HepG2 (cell line): ENCODE measurements around the gene KIAA2012. TPM values are rescaled to one million over a fixed set of nuclear protein-coding genes. Genes with fewer than 3 reads are reported as not detected.

ENCODE experiments used
- BRD4 ChIP-seq: sonication (generic); formaldehyde crosslinking; IDR thresholded peaks from 2 replicates; pipeline ENCODE4 v1.4.0; 2020; ENCODE audit warnings: missing genetic modification reagents
- CCAR2 ChIP-seq: fragments of 200-400 bp; formaldehyde crosslinking; optimal IDR thresholded peaks from 2 replicates; pipeline ENCODE3; 2018; ENCODE audit warnings: low read depth, mild to moderate bottlenecking, low read length, moderate library complexity
- DNMT1 ChIP-seq: sonication (generic); formaldehyde crosslinking; IDR thresholded peaks from 2 replicates; pipeline ENCODE4 v1.5.1; 2020; ENCODE audit warnings: mild to moderate bottlenecking, missing genetic modification reagents
- JUN ChIP-seq: sonication (generic); formaldehyde crosslinking; IDR thresholded peaks from 2 replicates; pipeline ENCODE4 v1.4.0; 2020; ENCODE audit warnings: mild to moderate bottlenecking, missing genetic modification reagents
- NFIB ChIP-seq: sonication (generic); formaldehyde crosslinking; IDR thresholded peaks from 2 replicates; pipeline ENCODE4 v1.9.0; 2021; ENCODE audit warnings: missing genetic modification reagents, mild to moderate bottlenecking, borderline replicate concordance
- NPAS2 ChIP-seq: sonication (generic); formaldehyde crosslinking; IDR thresholded peaks from 2 replicates; pipeline ENCODE4 v1.8.0; 2022; ENCODE audit warnings: mild to moderate bottlenecking, missing genetic modification reagents, borderline replicate concordance
- REXO4 ChIP-seq: sonication (generic); formaldehyde crosslinking; IDR thresholded peaks from 2 replicates; pipeline ENCODE4 v1.8.0; 2022; ENCODE audit warnings: missing genetic modification reagents, mild to moderate bottlenecking, borderline replicate concordance
- SOX5 ChIP-seq: IDR thresholded peaks from 2 replicates; pipeline ENCODE4 v1.6.1; 2016; ENCODE audit warnings: borderline replicate concordance
- SPEN ChIP-seq: sonication (generic); formaldehyde crosslinking; IDR thresholded peaks from 2 replicates; pipeline ENCODE4 v1.5.1; 2020; ENCODE audit warnings: low read depth, mild to moderate bottlenecking, missing genetic modification reagents
- TMF1 ChIP-seq: sonication (generic); formaldehyde crosslinking; IDR thresholded peaks from 2 replicates; pipeline ENCODE4 v1.8.1; 2022; ENCODE audit warnings: low read depth, missing genetic modification reagents
- ZC3H4 ChIP-seq: sonication (generic); formaldehyde crosslinking; IDR thresholded peaks from 2 replicates; pipeline ENCODE4 v1.4.0; 2020; ENCODE audit warnings: missing genetic modification reagents, borderline replicate concordance
- ZNF136 ChIP-seq: sonication (generic); formaldehyde crosslinking; IDR thresholded peaks from 2 replicates; pipeline ENCODE4 v1.8.1; 2022; ENCODE audit warnings: low read depth, mild to moderate bottlenecking, moderate library complexity, missing genetic modification reagents
- ZNF138 ChIP-seq: sonication (generic); formaldehyde crosslinking; IDR thresholded peaks from 2 replicates; pipeline ENCODE4 v1.5.0; 2020; ENCODE audit warnings: mild to moderate bottlenecking, low read depth, missing genetic modification reagents
- ZNF260 ChIP-seq: sonication (generic); formaldehyde crosslinking; IDR thresholded peaks from 2 replicates; pipeline ENCODE4 v1.4.0; 2020; ENCODE audit warnings: missing genetic modification reagents, low read depth, mild to moderate bottlenecking, borderline replicate concordance
- ZNF589 ChIP-seq: sonication (generic); formaldehyde crosslinking; conservative IDR thresholded peaks from 2 replicates; pipeline ENCODE4 v1.8.0; 2022; ENCODE audit warnings: mild to moderate bottlenecking, moderate library complexity, missing genetic modification reagents
- ZNF652 ChIP-seq: IDR thresholded peaks from 2 replicates; pipeline ENCODE4 v1.6.1; 2016; ENCODE audit warnings: low read depth, borderline replicate concordance
- ZNF773 ChIP-seq: sonication (generic); formaldehyde crosslinking; IDR thresholded peaks from 2 replicates; pipeline ENCODE4 v1.4.0; 2020; ENCODE audit warnings: missing genetic modification reagents, borderline replicate concordance
- ZSCAN31 ChIP-seq: sonication (generic); formaldehyde crosslinking; IDR thresholded peaks from 2 replicates; pipeline ENCODE4 v1.5.0; 2020; ENCODE audit warnings: low read depth, mild to moderate bottlenecking, missing genetic modification reagents
- polyA plus RNA-seq, 8 experiments: library from polyadenylated mRNA; depleted of rRNA in 3 of 8; stranded (reverse) in 7 of 8; unstranded in 1 of 8; fragments of >200 nt; fragmentation: Illumina TruSeq in 4 of 8; extraction: Trizol in 4 of 8; gene quantifications; 2 replicates each; pipeline versions ENCODE4 v1.2.1 to v1.2.3, GENCODE V29; 2011 to 2016; ENCODE audit warnings: low read depth in 4 of 8, missing spikeins in 1 of 8, mixed read lengths in 1 of 8; ENCODE audit not compliant: insufficient read depth in 1 of 8
- total RNA-seq, 5 experiments: library from RNA; depleted of rRNA; stranded (reverse); fragments of >200 nt; fragmentation: Illumina TruSeq; extraction: Trizol; gene quantifications; 2 replicates each; pipeline ENCODE4 v1.2.3, GENCODE V29; 2016; ENCODE audit warnings: low read depth in 1 of 5
- TF ChIP-seq, protein P1 (sequence below): sonication (generic); formaldehyde crosslinking; IDR thresholded peaks from 2 replicates; pipeline ENCODE4 v1.8.0; 2023; ENCODE audit warnings: mild to moderate bottlenecking, missing genetic modification reagents
- TF ChIP-seq, protein P2 (sequence below): IDR thresholded peaks from 2 replicates; pipeline ENCODE4 v1.6.1; 2016
- TF ChIP-seq, protein P3 (sequence below): sonication (generic); formaldehyde crosslinking; IDR thresholded peaks from 2 replicates; pipeline ENCODE4 v1.9.0; 2022; ENCODE audit warnings: missing genetic modification reagents, mild to moderate bottlenecking, borderline replicate concordance
- TF ChIP-seq, protein P4 (sequence below): sonication (generic); formaldehyde crosslinking; IDR thresholded peaks from 2 replicates; pipeline ENCODE4 v1.8.0; 2022; ENCODE audit warnings: low read depth, missing genetic modification reagents

The KIAA2012 gene
- total and polyA plus RNA-seq, 2 of the 13 experiments (the other 11 are each of a cell fraction or from before 2014, with no cell fraction given) = not detected

DNA sequence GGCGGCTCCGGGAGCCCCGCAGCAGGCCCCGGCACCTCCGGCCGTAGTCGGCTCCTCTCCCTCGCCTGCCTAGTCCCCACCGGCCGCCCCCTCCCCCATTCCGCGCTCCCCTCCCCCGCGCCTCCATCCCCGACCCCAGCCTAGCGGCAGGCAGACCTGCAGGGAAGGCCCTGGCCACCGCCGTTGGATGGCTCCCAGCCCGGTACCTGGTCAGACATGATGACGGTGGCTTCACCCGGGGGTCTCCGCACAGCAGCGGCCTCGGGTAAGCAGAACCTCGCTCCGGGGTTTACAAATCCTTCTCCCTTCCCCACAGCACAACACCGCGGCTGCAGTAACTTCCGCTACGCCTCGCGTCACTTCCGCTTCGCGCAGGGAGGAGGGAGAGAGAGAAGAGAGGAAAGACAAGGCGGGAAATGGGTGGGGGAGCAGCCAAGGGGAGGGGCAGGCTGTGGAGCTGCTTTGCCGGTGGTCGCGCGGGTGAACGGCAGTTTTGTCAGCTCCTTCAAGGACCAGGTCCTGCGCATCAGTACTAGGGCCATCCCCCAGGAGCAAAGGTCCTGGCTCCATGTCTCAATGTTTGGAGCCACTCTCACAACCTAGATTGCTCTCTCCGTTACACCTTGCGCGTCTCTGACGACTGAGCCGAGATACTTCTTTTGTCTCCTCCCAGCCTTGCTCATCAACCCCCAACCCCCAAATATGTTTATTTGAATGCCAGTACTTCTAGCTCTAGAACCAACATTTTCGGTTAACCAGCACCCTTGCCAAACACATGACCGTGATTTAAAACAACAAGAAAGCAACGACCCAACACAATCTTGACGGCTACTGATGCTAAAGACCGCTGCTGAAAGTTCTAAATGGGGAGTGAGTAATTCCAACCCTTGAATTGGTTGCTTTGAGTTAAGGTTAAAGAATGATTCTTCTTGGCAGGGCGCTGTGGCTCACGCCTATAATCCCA is 165.5 kb downstream of the KIAA2012 start, which contains the start of gene SUMO1 (continued):
- TF ChIP-seq CCAR2 (no peak), ZNF138 (CRISPR knock-in tag) (peak; percentile 96; the same call in 1 of the 2 replicates), REXO4 (CRISPR knock-in tag) (no peak), BRD4 (no peak; the same call in none of the 2 replicates), ZNF136 (peak; percentile 59; the same call in 1 of the 2 replicates), ZNF260 (CRISPR knock-in tag) (0 out of 2 replicates have a peak, but pooled peaks have one; percentile 46), NFIB (CRISPR knock-in tag) (no peak), TMF1 (CRISPR knock-in tag) (0 out of 2 replicates have a peak, but pooled peaks have one; percentile 22), ZNF773 (CRISPR knock-in tag) (peak; percentile 17; the same call in 1 of the 2 replicates), DNMT1 (CRISPR knock-in tag) (0 out of 2 replicates have a peak, but pooled peaks have one; percentile 75), ZNF652 (CRISPR knock-in tag) (no peak), SPEN (peak; percentile 89), ZSCAN31 (CRISPR knock-in tag) (peak; percentile 76; the same call in 1 of the 2 replicates), JUN (no peak), SOX5 (peak; percentile 54; the same call in 1 of the 2 replicates), ZNF589 (peak; percentile 96), NPAS2 (CRISPR knock-in tag) (no peak), ZC3H4 (0 out of 2 replicates have a peak, but pooled peaks have one; percentile 46)
- TF ChIP-seq, protein P1, sequence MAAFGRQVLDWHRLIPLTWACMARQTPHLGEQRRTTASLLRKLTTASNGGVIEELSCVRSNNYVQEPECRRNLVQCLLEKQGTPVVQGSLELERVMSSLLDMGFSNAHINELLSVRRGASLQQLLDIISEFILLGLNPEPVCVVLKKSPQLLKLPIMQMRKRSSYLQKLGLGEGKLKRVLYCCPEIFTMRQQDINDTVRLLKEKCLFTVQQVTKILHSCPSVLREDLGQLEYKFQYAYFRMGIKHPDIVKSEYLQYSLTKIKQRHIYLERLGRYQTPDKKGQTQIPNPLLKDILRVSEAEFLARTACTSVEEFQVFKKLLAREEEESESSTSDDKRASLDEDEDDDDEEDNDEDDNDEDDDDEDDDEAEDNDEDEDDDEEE (CRISPR knock-in tag) = no peak
- TF ChIP-seq, protein P2, sequence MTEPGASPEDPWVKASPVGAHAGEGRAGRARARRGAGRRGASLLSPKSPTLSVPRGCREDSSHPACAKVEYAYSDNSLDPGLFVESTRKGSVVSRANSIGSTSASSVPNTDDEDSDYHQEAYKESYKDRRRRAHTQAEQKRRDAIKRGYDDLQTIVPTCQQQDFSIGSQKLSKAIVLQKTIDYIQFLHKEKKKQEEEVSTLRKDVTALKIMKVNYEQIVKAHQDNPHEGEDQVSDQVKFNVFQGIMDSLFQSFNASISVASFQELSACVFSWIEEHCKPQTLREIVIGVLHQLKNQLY = peak; percentile 42; the same call in 1 of the 2 replicates
- TF ChIP-seq, protein P3, sequence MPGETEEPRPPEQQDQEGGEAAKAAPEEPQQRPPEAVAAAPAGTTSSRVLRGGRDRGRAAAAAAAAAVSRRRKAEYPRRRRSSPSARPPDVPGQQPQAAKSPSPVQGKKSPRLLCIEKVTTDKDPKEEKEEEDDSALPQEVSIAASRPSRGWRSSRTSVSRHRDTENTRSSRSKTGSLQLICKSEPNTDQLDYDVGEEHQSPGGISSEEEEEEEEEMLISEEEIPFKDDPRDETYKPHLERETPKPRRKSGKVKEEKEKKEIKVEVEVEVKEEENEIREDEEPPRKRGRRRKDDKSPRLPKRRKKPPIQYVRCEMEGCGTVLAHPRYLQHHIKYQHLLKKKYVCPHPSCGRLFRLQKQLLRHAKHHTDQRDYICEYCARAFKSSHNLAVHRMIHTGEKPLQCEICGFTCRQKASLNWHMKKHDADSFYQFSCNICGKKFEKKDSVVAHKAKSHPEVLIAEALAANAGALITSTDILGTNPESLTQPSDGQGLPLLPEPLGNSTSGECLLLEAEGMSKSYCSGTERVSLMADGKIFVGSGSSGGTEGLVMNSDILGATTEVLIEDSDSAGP = peak; percentile 71
- TF ChIP-seq, protein P4, sequence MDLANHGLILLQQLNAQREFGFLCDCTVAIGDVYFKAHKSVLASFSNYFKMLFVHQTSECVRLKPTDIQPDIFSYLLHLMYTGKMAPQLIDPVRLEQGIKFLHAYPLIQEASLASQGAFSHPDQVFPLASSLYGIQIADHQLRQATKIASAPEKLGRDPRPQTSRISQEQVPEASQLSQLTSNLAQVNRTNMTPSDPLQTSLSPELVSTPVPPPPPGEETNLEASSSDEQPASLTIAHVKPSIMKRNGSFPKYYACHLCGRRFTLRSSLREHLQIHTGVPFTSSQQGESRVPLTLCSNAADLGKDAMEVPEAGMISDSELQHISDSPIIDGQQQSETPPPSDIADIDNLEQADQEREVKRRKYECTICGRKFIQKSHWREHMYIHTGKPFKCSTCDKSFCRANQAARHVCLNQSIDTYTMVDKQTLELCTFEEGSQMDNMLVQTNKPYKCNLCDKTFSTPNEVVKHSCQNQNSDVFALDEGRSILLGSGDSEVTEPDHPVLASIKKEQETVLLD (CRISPR knock-in tag) = peak; percentile 68; the same call in 1 of the 2 replicates
